ENCODE results near the gene COL12A1. TPM values are rescaled to one million over a fixed set of nuclear protein-coding genes. Genes with fewer than 3 reads are reported as not detected.

Gene COL12A1
- total and polyA plus RNA-seq, 8 donors: 23.1 to 74.3 (median 31.5) TPM

DNA sequence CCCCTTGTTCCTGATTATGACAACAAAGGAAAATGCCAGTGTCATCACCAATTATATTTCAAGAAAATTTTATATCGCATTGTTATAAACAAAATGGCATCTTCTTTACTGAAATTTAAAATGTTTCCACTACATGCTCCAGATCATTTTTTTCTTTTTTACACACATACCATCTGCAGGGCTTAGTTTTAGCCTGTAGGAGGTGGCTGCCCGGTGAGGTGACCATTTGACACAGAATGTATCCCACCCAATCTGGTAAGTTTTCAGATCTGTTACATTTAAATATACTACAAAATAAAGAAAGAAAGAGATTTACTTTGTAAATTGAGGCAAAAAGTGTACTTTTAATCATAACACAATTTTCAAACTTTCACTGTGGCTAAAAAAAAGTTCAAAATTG is 81.8 kb downstream of the COL12A1 start:
- DNase-seq (no peak), ATAC-seq (no peak)
- H3K27ac ChIP-seq: no peak overlapping the region
- no peaks in the 10 kb centered on the region for H3K4me1 ChIP-seq
- H3K4me3 ChIP-seq: no peak overlapping the region
- TF ChIP-seq, protein P1, sequence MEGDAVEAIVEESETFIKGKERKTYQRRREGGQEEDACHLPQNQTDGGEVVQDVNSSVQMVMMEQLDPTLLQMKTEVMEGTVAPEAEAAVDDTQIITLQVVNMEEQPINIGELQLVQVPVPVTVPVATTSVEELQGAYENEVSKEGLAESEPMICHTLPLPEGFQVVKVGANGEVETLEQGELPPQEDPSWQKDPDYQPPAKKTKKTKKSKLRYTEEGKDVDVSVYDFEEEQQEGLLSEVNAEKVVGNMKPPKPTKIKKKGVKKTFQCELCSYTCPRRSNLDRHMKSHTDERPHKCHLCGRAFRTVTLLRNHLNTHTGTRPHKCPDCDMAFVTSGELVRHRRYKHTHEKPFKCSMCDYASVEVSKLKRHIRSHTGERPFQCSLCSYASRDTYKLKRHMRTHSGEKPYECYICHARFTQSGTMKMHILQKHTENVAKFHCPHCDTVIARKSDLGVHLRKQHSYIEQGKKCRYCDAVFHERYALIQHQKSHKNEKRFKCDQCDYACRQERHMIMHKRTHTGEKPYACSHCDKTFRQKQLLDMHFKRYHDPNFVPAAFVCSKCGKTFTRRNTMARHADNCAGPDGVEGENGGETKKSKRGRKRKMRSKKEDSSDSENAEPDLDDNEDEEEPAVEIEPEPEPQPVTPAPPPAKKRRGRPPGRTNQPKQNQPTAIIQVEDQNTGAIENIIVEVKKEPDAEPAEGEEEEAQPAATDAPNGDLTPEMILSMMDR (IDR thresholded peaks at IDR 0.05): no peak
- H3K36me3 ChIP-seq: no peaks in the 10 kb centered on the region
- intact Hi-C loops (cut with DNase I): no loop called here
- no peaks in the 10 kb centered on the region for H3K27me3 ChIP-seq
- no peaks in the 10 kb centered on the region for H3K9me3 ChIP-seq

DNA sequence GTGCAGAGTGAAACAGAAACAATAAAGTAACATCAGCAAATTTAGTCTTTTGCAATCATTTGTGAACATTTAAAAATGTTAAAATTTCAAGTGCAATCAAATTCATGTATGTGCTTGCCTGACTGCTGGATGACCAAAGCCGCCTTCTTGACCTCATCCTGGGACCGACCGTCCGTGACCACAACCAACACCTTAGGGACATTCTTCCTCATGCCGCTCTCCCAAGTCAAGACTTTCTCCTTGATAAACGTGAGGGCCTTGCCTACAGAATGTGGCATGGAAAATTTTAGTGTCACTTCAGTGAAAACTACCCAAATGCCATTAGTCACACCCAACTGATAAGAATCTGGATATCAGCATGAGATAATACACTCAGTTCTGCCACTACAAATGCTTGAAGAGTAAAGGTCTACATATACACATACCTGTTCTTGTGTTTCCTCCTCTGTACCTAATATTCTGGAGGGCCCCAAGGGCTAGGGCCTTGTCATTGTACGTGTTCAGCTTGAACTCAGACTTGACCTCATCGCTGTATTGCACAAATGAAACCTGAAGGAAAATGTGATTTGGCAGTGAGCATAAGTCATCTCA is 86.8 kb downstream of the COL12A1 start:
- ATAC-seq: peak; percentile 83

DNA sequence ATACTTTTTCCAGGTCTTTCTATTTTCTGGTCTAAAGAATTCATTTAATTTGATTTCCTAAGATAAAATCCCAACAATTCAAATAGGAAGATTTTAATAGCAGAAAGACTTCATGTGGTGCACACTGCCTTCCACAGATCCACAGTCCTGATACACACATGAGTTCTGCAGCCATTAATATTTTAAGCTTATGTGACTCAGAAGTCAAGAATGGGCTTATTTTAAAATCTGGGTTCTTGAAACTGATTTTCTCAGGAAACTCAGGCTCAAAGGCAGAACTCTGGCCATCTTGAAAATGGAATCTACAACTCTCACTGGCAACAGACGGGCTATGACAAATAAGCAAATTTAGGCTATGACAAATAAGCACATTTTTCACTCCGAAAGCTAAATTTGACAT is 88.2 kb downstream of the COL12A1 start:
- TF ChIP-seq, protein P1 (IDR thresholded peaks at IDR 0.05): no peak
- no peaks in the 10 kb centered on the region for H3K27me3 ChIP-seq
- H3K36me3 ChIP-seq: no peaks in the 10 kb centered on the region
- H3K27ac ChIP-seq: no peak overlapping the region
- ATAC-seq (no peak), DNase-seq (no peak)
- H3K4me1 ChIP-seq: no peaks in the 10 kb centered on the region
- no peaks in the 10 kb centered on the region for H3K9me3 ChIP-seq
- no peak overlapping the region for H3K4me3 ChIP-seq
- intact Hi-C loops (cut with DNase I): no loop called here

More for the DNA sequence above, 86.8 kb downstream of the COL12A1 start:
- H3K27me3 ChIP-seq: no peaks in the 10 kb centered on the region
- intact Hi-C loops (cut with DNase I): no loop called here
- no peak overlapping the region for H3K4me3 ChIP-seq
- no peaks in the 10 kb centered on the region for H3K36me3 ChIP-seq
- H3K4me1 ChIP-seq: no peaks in the 10 kb centered on the region
- no peak for DNase-seq
- H3K9me3 ChIP-seq: no peaks in the 10 kb centered on the region
- H3K27ac ChIP-seq: no peak overlapping the region
- TF ChIP-seq, protein P1 (IDR thresholded peaks at IDR 0.05): no peak

DNA sequence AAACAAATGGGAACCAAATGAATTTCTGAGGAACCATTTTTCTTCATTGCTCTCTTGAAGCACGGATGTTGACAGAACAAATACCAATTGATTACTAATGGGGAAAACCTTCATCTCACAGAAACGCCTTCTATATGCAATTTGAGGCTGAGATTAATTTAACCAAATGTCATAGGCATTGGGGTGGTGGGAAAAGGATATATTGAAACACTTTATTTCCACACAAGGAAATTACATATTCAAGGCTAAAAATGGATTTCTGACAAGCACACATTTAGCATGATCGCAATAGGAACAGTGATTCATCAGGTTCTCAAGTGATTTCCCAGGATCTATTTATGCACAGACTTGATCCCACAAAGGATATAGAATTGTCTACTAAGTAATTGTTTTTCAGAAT is 88.9 kb downstream of the COL12A1 start:
- no peaks in the 10 kb centered on the region for H3K27me3 ChIP-seq
- H3K4me1 ChIP-seq: no peaks in the 10 kb centered on the region
- no peaks in the 10 kb centered on the region for H3K36me3 ChIP-seq
- no peak overlapping the region for H3K27ac ChIP-seq
- H3K4me3 ChIP-seq: no peak overlapping the region
- ATAC-seq (no peak), DNase-seq (no peak)
- H3K9me3 ChIP-seq: no peaks in the 10 kb centered on the region
- TF ChIP-seq, protein P1 (IDR thresholded peaks at IDR 0.05): no peak
- intact Hi-C loops (cut with DNase I): no loop called here

DNA sequence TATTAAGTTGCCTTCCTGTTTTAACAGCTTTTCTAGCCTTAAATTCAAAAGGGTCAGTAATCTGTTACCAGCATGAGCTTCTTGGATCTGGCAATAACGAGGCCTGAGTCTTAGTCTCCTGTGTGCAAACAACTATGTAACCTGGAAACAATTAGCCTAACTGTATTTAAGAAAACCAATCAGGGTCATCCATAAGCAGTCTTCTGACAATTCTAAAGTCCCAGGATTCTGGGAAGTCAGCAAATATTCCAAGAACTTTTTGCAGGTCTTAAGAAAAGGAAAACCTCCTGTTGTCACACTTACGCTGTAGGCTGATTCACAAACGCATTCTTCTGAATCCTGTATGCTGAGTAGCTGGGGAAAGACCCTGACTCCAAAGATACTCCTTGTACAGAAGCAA is 90.4 kb downstream of the COL12A1 start:
- no peaks in the 10 kb centered on the region for H3K9me3 ChIP-seq
- H3K27ac ChIP-seq: no peak overlapping the region
- no peak overlapping the region for H3K4me3 ChIP-seq
- intact Hi-C loops (cut with DNase I): no loop called here
- H3K4me1 ChIP-seq: no peaks in the 10 kb centered on the region
- DNase-seq (no peak), ATAC-seq (no peak)
- TF ChIP-seq, protein P1 (IDR thresholded peaks at IDR 0.05): no peak
- no peaks in the 10 kb centered on the region for H3K27me3 ChIP-seq
- H3K36me3 ChIP-seq: no peaks in the 10 kb centered on the region

Measured in left lung (tissue), 10 donors.